K562 (cell line): ENCODE measurements around the gene ZNRF3.

Source experiments
- EZH2 ChIP-seq: IDR thresholded peaks from 2 replicates; pipeline ENCODE4 v1.6.1; 2012; ENCODE audit warnings: low read depth, mild to moderate bottlenecking, inconsistent platforms, low read length, borderline replicate concordance
- FOS ChIP-seq: IDR thresholded peaks from 3 replicates; pipeline ENCODE4 v1.6.1; 2011; ENCODE audit not compliant: insufficient read length; ENCODE audit errors: extremely low read depth
- IFI16 ChIP-seq: fragments of 250-450 bp; sonication (Bioruptor Pico); IDR thresholded peaks from 2 replicates; pipeline ENCODE4 v2.1.2; 2022; ENCODE audit warnings: mild to moderate bottlenecking, inconsistent platforms
- JUN ChIP-seq, 2 experiments: sonication (generic) in 1 of 2; formaldehyde crosslinking in 1 of 2; IDR thresholded peaks; 2 replicates each; pipeline versions ENCODE4 v1.6.1 to v1.8.0; 2012 to 2022; ENCODE audit warnings: borderline replicate concordance in 2 of 2, mild to moderate bottlenecking in 2 of 2, improper control_type of control experiment in 1 of 2, low read depth in 1 of 2, low read length in 1 of 2, missing genetic modification reagents in 1 of 2

DNA sequence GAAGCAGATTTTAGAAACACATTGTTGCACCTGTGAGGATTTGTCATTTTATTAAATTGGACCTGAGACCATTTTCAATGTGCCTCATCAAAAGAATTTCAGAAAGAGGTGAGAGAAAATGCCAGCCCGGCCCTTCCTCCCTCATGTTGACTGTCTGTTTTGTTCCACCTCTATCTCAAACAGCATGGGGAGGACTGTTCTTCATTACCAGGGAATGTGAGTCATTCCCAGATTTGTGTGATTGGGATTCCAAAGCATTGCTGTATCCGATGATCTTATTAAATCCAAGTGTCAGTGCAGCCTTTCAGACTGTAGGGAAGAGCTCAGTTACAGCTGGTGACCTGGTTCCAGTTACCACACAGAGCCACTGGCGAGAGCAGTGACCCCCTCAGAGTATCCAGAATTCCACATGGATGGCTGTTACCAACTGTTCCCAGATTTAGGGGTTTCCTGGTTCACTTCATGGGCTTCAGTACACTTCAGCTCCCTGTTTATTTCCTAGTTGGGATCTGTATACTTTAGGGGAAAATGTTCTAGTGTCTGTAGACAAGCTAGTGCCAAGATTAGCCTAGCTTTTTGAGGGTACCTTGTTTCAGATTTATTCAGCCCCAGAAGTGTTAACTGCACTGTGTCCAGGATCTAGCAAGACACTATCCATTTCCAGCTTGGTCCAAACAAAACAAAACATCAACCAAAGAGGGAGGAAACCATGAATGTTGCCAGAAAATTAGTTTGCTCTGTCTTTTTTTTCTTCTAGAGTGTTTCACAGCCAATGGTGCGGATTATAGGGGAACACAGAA lies 210.3 kb downstream of the ZNRF3 start:
- TF ChIP-seq JUN (IDR thresholded peaks at IDR 0.05; ENCODE audit: borderline replicate concordance, low read depth, low read length) = no peak
- no peak for TF ChIP-seq JUN (CRISPR knock-in tag; IDR thresholded peaks at IDR 0.05; ENCODE audit: borderline replicate concordance)
- TF ChIP-seq EZH2 = no peak
- no peak for TF ChIP-seq IFI16 (CRISPR knock-in tag)
- no peak for TF ChIP-seq FOS
